Measurements from ENCODE around the gene CTXN1. TPM values are rescaled to one million over a fixed set of nuclear protein-coding genes. Genes with fewer than 3 reads are reported as not detected.

Gene CTXN1
- polyA plus RNA-seq, 2 donors, result 1.4 to 3.0 TPM

DNA sequence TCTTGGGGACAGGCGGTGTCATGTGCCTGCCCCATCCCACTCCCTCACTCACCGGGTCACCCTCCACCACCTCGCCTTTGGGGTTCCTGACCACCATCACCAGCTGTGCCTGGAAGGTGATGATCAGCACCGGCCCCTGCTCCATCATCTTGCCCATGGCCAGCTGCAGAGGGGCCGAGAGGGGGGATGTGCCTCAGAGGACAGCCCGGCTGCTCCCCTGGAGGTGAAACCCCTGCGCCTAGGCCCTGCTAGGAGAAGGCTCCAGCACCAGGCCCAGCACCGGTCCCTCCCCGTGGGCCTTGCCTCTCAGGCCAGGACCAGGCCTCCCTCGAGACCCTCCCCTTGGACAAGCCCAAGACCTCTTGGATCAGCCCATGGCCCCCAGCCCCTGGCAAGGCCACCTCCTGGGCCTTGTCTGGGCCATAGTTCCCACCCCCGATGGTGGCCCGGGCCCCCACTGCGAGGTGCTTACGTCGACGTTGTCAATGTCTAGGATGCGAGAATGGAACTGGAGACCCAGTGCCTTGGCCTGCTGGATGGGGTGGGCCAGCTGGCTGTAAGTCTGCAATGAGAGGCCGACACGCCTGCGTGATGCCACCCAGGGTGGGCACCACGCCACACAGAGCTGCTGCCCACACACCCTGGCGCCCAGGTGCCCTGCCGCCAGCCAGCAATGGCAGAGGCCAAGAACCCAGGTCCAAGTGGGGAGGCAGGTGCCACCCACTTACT is 1.8 kb upstream of the CTXN1 start:
- H3K4me1 ChIP-seq (ENCODE audit: control insufficient read depth in 2 of 2, insufficient read depth in 2 of 2, low read length in 1 of 2), result peaks cover 8 to 15% of the 10 kb centered on the region in 2 donors
- H3K36me3 ChIP-seq (ENCODE audit: control insufficient read depth in 2 of 2, insufficient read depth in 2 of 2, low read length in 1 of 2), result peaks cover 9 to 27% of the 10 kb centered on the region in 2 donors
- 76 to 78% methylated on average over 23 of the region's 23 CpGs for WGBS, 2 donors

DNA sequence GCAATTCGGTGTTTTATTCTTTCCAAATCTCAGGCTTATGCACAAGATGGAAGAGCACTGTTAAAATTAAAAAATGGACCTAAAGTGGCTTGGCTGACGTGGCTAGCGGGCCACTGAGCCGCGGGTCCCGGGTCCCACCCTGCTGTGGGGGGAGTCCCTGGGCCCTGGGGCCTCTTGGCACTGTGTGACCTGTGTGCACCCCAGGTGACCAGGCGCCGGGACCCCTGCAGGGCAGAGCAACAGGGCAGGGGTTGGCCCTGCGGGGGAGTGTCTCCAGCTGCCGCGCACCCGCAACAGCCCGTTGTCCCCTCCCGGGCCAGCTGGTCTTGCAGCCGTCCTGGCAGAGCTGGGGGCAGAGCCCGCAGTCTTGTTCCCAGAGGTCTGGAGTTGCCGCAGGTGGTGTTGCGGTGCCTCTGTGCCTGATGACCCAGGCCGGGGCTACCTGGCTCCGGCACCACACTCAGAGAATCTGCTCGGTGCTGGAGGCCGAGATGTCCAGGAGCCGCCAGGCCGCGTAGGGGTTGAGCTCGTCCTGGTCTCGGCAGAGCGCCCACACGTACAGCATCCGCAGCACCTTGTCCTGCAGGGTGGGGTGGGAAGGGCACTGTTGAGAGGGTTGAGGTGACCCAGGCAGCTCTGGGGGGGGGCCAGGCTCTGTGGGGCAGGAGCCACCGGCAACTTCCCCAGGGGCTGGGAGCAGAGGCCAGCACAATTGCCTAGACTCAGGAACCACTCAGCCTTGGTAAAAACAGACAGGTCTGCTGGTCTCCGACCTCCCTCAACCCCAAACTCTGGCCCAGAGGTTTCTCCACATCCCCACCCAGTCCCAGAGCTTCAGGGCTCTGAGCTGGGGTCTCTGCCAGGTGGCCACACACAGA is 1.0 kb upstream of the CTXN1 start:
- WGBS, 2 donors, result 82% methylated on average over 31 to 32 of the region's 32 CpGs
- peak overlapping the region; percentile 50 to 74 for H3K27ac ChIP-seq (ENCODE audit: low read depth in 2 of 2, low read length in 1 of 2)
- H3K4me3 ChIP-seq (ENCODE audit: low read depth in 1 of 2, low read length in 2 of 2), result no peak overlapping the region
- H3K4me1 ChIP-seq (ENCODE audit: control insufficient read depth in 2 of 2, insufficient read depth in 2 of 2, low read length in 1 of 2), result peaks cover 9 to 16% of the 10 kb centered on the region in 2 donors
- no peaks in the 10 kb centered on the region for H3K9me3 ChIP-seq (ENCODE audit: control insufficient read depth in 2 of 2, insufficient read depth in 1 of 2, low read depth in 1 of 2, low read length in 1 of 2)
- H3K27me3 ChIP-seq (ENCODE audit: control insufficient read depth in 1 of 2, insufficient read depth in 2 of 2, low read length in 2 of 2), result no peaks in the 10 kb centered on the region
- H3K36me3 ChIP-seq (ENCODE audit: control insufficient read depth in 2 of 2, insufficient read depth in 2 of 2, low read length in 1 of 2), result peaks cover 4 to 26% of the 10 kb centered on the region in 2 donors

More for the DNA sequence above, 1.8 kb upstream of the CTXN1 start:
- Histone ChIP-seq H3K27me3 (ENCODE audit: control insufficient read depth in 1 of 2, insufficient read depth in 2 of 2, low read length in 2 of 2) (no peaks in the 10 kb centered on the region), H3K27ac (ENCODE audit: low read depth in 2 of 2, low read length in 1 of 2) (peak overlapping the region; percentile 50 to 74), H3K4me3 (ENCODE audit: low read depth in 1 of 2, low read length in 2 of 2) (no peak overlapping the region), H3K9me3 (ENCODE audit: control insufficient read depth in 2 of 2, insufficient read depth in 1 of 2, low read depth in 1 of 2, low read length in 1 of 2) (no peaks in the 10 kb centered on the region)

DNA sequence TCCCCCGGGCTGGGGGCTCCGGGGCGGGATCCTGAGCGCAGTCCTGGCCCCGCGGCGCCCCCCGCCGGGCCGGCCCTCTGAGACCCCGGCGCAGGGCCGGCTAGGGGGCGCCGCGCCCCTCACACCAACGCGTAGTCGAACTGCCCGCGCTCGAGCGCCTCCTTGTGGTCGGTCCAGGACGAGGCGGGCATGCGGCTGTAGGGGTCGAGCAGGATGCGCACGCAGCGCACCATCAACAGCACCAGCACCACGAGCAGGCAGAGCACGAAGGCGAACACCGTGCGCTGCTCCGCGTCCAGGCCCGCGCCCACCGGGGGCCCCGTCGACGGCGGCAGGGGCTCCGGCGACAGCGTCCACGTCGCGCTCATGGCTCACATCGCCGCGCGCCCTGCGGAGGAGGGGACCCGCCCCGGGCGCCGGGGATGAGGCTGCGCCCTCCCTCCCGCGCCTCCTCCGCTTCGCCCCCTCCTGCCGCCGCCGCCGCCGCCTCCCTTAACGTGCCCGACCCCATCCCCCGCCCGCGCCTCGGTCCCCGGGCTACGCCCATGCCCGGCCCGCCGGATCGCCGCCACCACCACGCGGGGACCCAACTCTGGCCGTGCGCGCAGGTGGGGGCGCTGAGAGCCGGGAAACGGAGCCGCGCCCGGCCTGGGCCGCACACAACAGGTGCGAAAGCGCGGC is 624 bp downstream of the CTXN1 start:
- peak overlapping the region; percentile 21 to 46 for H3K4me3 ChIP-seq (ENCODE audit: low read depth in 1 of 2, low read length in 2 of 2)
- peaks cover 0 to 18% of the 10 kb centered on the region in 2 donors for H3K36me3 ChIP-seq (ENCODE audit: control insufficient read depth in 2 of 2, insufficient read depth in 2 of 2, low read length in 1 of 2)
- H3K27me3 ChIP-seq (ENCODE audit: control insufficient read depth in 1 of 2, insufficient read depth in 2 of 2, low read length in 2 of 2), result no peaks in the 10 kb centered on the region
- WGBS, 2 donors, result 0 to 1% methylated on average over 46 to 98 of the region's 98 CpGs
- H3K27ac ChIP-seq (ENCODE audit: low read depth in 2 of 2, low read length in 1 of 2), result peak overlapping the region; percentile 34 to 52
- no peaks in the 10 kb centered on the region for H3K9me3 ChIP-seq (ENCODE audit: control insufficient read depth in 2 of 2, insufficient read depth in 1 of 2, low read depth in 1 of 2, low read length in 1 of 2)
- H3K4me1 ChIP-seq (ENCODE audit: control insufficient read depth in 2 of 2, insufficient read depth in 2 of 2, low read length in 1 of 2), result peaks cover 15 to 24% of the 10 kb centered on the region in 2 donors

DNA sequence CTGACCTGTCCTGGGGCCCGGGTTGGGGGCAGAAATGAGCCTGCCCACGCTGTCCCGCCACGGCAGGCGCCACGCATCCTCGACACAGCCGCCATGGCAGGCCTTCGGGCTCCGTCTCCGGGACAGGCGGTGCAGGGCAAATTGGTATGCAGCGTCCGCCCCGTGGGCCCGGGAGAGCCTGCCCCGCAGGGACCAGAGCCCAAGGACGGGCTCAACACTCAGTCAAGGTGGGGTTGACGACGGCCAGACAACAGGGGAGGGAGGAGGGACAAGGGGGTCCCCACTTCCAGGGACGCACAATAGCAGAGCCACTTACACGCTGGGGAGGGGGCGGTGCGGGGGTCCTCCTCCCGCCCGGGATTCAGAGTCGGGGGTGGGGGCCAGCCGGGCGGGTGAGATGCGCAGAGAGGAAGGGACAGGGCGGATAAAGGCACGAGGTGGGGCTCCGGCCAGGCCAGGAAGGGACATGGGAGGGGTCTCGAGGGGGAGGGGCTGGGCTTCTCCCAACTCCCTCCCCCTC is 1.2 kb downstream of the CTXN1 start:
- peaks cover 0 to 18% of the 10 kb centered on the region in 2 donors for H3K36me3 ChIP-seq (ENCODE audit: control insufficient read depth in 2 of 2, insufficient read depth in 2 of 2, low read length in 1 of 2)

DNA sequence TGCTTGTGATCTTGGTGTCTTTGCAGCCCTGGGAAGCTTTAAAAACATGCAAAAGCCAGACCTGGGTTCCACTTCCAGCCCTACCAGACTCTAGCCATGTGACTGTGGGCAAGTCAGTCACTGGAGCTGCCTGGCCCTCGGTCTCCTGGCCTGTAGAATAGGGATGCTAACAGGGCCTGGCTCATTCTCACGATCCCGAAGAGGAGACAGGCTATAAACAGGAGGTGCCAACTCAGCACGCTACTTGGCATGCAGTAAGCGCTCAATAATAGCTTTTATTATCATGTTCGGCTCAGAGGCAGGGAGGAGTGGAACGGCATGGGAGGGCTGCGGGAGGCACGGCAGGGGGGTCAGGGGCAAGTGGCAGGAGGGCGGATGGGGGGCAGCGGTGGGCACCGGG is 1.7 kb downstream of the CTXN1 start:
- peak overlapping the region in 1 of 2 donors; percentile 35 for H3K27ac ChIP-seq (ENCODE audit: low read depth in 2 of 2, low read length in 1 of 2)
- H3K27me3 ChIP-seq (ENCODE audit: control insufficient read depth in 1 of 2, insufficient read depth in 2 of 2, low read length in 2 of 2), result no peaks in the 10 kb centered on the region
- peaks cover 0 to 18% of the 10 kb centered on the region in 2 donors for H3K36me3 ChIP-seq (ENCODE audit: control insufficient read depth in 2 of 2, insufficient read depth in 2 of 2, low read length in 1 of 2)
- peaks cover 15 to 30% of the 10 kb centered on the region in 2 donors for H3K4me1 ChIP-seq (ENCODE audit: control insufficient read depth in 2 of 2, insufficient read depth in 2 of 2, low read length in 1 of 2)
- H3K9me3 ChIP-seq (ENCODE audit: control insufficient read depth in 2 of 2, insufficient read depth in 1 of 2, low read depth in 1 of 2, low read length in 1 of 2), result no peaks in the 10 kb centered on the region
- WGBS, 2 donors, result 67 to 73% methylated on average over 12 of the region's 12 CpGs
- H3K4me3 ChIP-seq (ENCODE audit: low read depth in 1 of 2, low read length in 2 of 2), result no peak overlapping the region

More for the DNA sequence above, 1.2 kb downstream of the CTXN1 start:
- H3K9me3 ChIP-seq (ENCODE audit: control insufficient read depth in 2 of 2, insufficient read depth in 1 of 2, low read depth in 1 of 2, low read length in 1 of 2), result no peaks in the 10 kb centered on the region
- WGBS, 2 donors, result 37% methylated on average over 31 to 34 of the region's 34 CpGs
- H3K4me3 ChIP-seq (ENCODE audit: low read depth in 1 of 2, low read length in 2 of 2), result no peak overlapping the region
- peak overlapping the region; percentile 34 to 52 for H3K27ac ChIP-seq (ENCODE audit: low read depth in 2 of 2, low read length in 1 of 2)
- peaks cover 15 to 28% of the 10 kb centered on the region in 2 donors for H3K4me1 ChIP-seq (ENCODE audit: control insufficient read depth in 2 of 2, insufficient read depth in 2 of 2, low read length in 1 of 2)
- no peaks in the 10 kb centered on the region for H3K27me3 ChIP-seq (ENCODE audit: control insufficient read depth in 1 of 2, insufficient read depth in 2 of 2, low read length in 2 of 2)

DNA sequence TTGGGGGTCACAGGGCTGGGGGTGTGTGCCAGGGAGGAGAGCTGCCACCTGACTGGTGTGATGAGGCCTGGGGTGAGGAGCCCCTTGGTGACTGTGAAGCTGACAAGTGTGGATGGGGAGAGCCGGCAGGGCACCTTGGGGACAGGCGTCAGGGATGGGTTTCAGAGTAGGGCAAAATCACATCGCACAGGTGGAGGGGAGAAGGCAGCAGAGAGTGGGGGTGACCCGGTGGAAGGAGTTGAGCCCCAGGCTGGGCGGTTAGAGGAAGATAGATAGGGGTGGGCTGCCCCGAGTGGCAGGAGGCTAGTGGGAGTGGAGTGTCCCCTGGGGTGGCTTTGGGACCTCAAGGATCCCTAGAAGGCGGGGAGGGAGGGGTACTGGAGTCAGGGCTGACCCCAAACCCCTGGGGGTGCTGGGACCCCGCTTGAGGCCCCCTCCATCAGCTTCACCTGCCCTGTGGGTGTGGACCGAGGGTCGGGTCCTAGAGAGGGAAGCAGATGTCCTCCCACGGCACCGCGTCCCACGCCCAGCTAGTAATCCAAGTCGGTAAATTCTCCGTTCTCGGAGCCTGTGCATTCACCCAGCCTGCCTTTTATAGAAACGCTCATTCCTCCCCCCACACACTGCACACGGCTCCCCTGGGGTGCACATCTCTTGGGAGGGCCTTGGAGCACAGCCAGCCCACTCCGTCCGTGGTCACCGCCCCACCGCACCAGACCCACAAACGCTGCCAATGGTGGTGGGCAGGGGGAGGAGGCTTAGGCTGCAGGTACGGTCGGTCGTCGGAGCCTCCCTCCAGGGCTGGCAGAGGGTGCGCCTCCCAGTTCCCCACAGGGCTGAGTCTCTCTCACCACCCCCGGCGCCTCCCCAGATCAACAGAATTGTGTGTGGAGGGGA is 2.4 kb downstream of the CTXN1 start:
- H3K27me3 ChIP-seq (ENCODE audit: control insufficient read depth in 1 of 2, insufficient read depth in 2 of 2, low read length in 2 of 2), result no peaks in the 10 kb centered on the region
- peaks cover 15 to 30% of the 10 kb centered on the region in 2 donors for H3K4me1 ChIP-seq (ENCODE audit: control insufficient read depth in 2 of 2, insufficient read depth in 2 of 2, low read length in 1 of 2)
- no peaks in the 10 kb centered on the region for H3K9me3 ChIP-seq (ENCODE audit: control insufficient read depth in 2 of 2, insufficient read depth in 1 of 2, low read depth in 1 of 2, low read length in 1 of 2)
- peak overlapping the region in 1 of 2 donors; percentile 47 for H3K27ac ChIP-seq (ENCODE audit: low read depth in 2 of 2, low read length in 1 of 2)
- peaks cover 0 to 18% of the 10 kb centered on the region in 2 donors for H3K36me3 ChIP-seq (ENCODE audit: control insufficient read depth in 2 of 2, insufficient read depth in 2 of 2, low read length in 1 of 2)
- 71 to 76% methylated on average over 30 to 31 of the region's 31 CpGs for WGBS, 2 donors
- no peak overlapping the region for H3K4me3 ChIP-seq (ENCODE audit: low read depth in 1 of 2, low read length in 2 of 2)

DNA sequence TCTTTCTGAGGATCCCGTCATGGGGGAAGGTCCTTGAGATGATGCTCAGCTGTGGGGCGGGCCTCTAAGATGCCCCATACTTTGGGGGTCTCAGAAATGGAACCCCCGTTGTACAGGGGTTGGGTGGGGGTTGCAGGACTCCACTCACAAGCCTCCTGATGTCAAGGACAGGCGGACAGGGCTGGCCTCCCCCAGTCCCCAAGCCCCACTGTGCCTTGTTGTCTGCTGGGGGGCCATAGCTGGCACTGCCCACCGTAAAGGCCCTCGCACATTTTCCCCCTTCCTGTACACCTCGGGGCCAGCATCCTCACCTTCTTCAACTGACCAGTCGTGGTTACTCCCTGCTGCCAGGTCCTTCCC is 3.1 kb downstream of the CTXN1 start:
- whole genome bisulfite sequencing, 2 donors, result 82 to 90% methylated on average over 7 to 8 of the region's 8 CpGs
- Histone ChIP-seq H3K9me3 (ENCODE audit: control insufficient read depth in 2 of 2, insufficient read depth in 1 of 2, low read depth in 1 of 2, low read length in 1 of 2) (no peaks in the 10 kb centered on the region), H3K36me3 (ENCODE audit: control insufficient read depth in 2 of 2, insufficient read depth in 2 of 2, low read length in 1 of 2) (peaks cover 0 to 18% of the 10 kb centered on the region in 2 donors), H3K4me1 (ENCODE audit: control insufficient read depth in 2 of 2, insufficient read depth in 2 of 2, low read length in 1 of 2) (peaks cover 15 to 29% of the 10 kb centered on the region in 2 donors), H3K27ac (ENCODE audit: low read depth in 2 of 2, low read length in 1 of 2) (no peak overlapping the region), H3K4me3 (ENCODE audit: low read depth in 1 of 2, low read length in 2 of 2) (no peak overlapping the region), H3K27me3 (ENCODE audit: control insufficient read depth in 1 of 2, insufficient read depth in 2 of 2, low read length in 2 of 2) (peaks cover 0 to 2% of the 10 kb centered on the region in 2 donors)

DNA sequence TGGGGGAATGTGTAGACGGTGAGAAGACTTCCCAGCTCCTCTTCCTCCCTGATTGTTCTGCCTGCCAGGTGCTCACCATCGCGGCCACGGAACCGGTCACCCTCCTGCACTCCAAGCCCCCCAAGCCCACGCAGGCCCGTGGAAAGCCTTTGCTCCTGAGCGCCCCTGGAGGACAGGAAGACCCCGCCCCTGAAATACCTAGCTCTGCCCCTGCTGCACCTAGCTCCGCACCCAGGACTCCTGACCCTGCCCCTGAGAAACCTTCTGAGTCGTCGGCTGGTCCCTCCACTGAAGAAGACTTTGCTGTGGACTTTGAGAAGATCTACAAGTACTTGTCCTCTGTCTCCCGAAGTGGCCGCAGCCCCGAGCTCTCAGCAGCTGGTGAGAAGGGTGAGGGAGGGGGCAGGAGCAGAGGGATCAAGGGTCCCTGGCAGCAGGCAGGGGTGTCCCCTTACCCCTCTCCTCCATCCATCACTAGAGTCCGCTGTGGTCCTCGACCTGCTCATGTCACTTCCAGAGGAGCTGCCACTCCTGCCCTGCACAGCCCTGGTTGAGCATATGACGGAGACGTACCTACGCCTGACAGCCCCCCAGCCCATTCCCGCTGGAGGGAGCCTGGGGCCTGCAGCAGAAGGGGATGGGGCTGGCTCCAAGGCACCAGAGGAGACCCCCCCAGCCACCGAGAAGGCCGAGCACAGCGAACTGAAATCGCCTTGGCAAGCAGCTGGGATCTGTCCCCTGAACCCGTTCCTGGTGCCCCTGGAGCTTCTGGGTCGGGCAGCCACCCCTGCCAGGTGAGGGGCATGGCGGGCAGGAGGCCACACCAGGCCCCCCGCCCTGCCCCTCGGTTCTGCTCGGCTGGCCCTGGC is 3.7 kb downstream of the CTXN1 start:
- 90 to 93% methylated on average over 27 to 31 of the region's 31 CpGs for WGBS, 2 donors
- Histone ChIP-seq H3K9me3 (ENCODE audit: control insufficient read depth in 2 of 2, insufficient read depth in 1 of 2, low read depth in 1 of 2, low read length in 1 of 2) (peaks cover 0 to 3% of the 10 kb centered on the region in 2 donors), H3K36me3 (ENCODE audit: control insufficient read depth in 2 of 2, insufficient read depth in 2 of 2, low read length in 1 of 2) (peaks cover 0 to 18% of the 10 kb centered on the region in 2 donors), H3K27ac (ENCODE audit: low read depth in 2 of 2, low read length in 1 of 2) (peak overlapping the region in 1 of 2 donors; percentile 85), H3K27me3 (ENCODE audit: control insufficient read depth in 1 of 2, insufficient read depth in 2 of 2, low read length in 2 of 2) (peaks cover 0 to 5% of the 10 kb centered on the region in 2 donors), H3K4me3 (ENCODE audit: low read depth in 1 of 2, low read length in 2 of 2) (no peak overlapping the region), H3K4me1 (ENCODE audit: control insufficient read depth in 2 of 2, insufficient read depth in 2 of 2, low read length in 1 of 2) (peaks cover 15 to 31% of the 10 kb centered on the region in 2 donors)
